Prostate gland (tissue), 2 donors: ENCODE results near the gene IGFL3. TPM values are rescaled to one million over a fixed set of nuclear protein-coding genes. Genes with fewer than 3 reads are reported as not detected.
A peak's percentile ranks its signal among the peaks of the same experiment; 100 is the strongest.

Source experiments
- DNase-seq: peaks from one replicate; pipeline ENCODE4 v3.0.0-alpha.2; 2019; ENCODE audit warnings: low spot score
- H3K27ac ChIP-seq, 2 donors: fragments of 200-600 bp; sonication (generic); 2 replicates each; pipeline ENCODE4 v1.5.1; 2017 to 2019
- H3K27me3 ChIP-seq: fragments of 200-600 bp; sonication (generic); replicated peaks from 2 replicates; pipeline ENCODE4 v1.5.1; 2019; ENCODE audit not compliant: insufficient read depth
- H3K36me3 ChIP-seq, 2 donors: fragments of 200-600 bp; sonication (generic); 1 replicate in 1 of 2; 2 replicates in 1 of 2; pipeline versions ENCODE4 v1.5.1 to v1.8.1; 2017 to 2019
- H3K4me1 ChIP-seq: fragments of 200-600 bp; sonication (generic); replicated peaks from 2 replicates; pipeline ENCODE4 v1.5.1; 2019
- H3K4me3 ChIP-seq, 2 donors: fragments of 200-600 bp; sonication (generic); 2 replicates each; pipeline ENCODE4 v1.5.1; 2017 to 2019
- H3K9me3 ChIP-seq: fragments of 200-600 bp; sonication (generic); 2 replicates; pipeline ENCODE4 v1.5.1; 2017
- CTCF ChIP-seq, 4 experiments: fragments of 200-600 bp in 2 of 4; fragments of 450-650 bp in 2 of 4; sonication (generic) in 2 of 4; IDR thresholded peaks; 1 replicate in 3 of 4; 2 replicates in 1 of 4; pipeline ENCODE4 v1.5.1; 2016 to 2019; ENCODE audit warnings: antibody characterized with exemption in 4 of 4, mild to moderate bottlenecking in 2 of 4, moderate library complexity in 2 of 4
- POLR2A ChIP-seq: fragments of 450-650 bp; IDR thresholded peaks from one replicate; pipeline ENCODE4 v1.6.1; 2016; ENCODE audit warnings: antibody characterized with exemption, mild to moderate bottlenecking
- POLR2AphosphoS5 ChIP-seq: sonication (generic); formaldehyde crosslinking; IDR thresholded peaks from one replicate; pipeline ENCODE4 v1.6.1; 2017; ENCODE audit warnings: antibody characterized with exemption
- WGBS: methylation state at CpG from one replicate; pipeline ENCODE4 v1.1.5; 2018; 5-methylcytosine and 5-hydroxymethylcytosine counted together
- intact Hi-C: fragments of 100-400 bp; cut with DNase I; formaldehyde crosslinking; loops from one replicate; pipeline ENCODE4 v1.14.2; 2022
- total RNA-seq, 2 donors: library from RNA; depleted of rRNA; stranded (reverse); fragments of >200 nt; gene quantifications; one replicate each; pipeline ENCODE4 v1.1.0, GENCODE V29; 2016

Gene IGFL3
- total RNA-seq, 2 donors from 2014 or later, result not detected

- H3K4me3 ChIP-seq, result no peak overlapping the region
- H3K27me3 ChIP-seq, result no peaks in the 10 kb centered on the region
- intact Hi-C loops, result no loop called here
- no peaks in the 10 kb centered on the region for H3K9me3 ChIP-seq
- no peak overlapping the region for H3K27ac ChIP-seq
- TF ChIP-seq POLR2A (no peak), CTCF (IDR thresholded peaks at IDR 0.05) (no peak), POLR2AphosphoS5 (no peak)
- no peaks in the 10 kb centered on the region for H3K36me3 ChIP-seq
- WGBS, result 25% methylated on average over 1 of the region's 1 CpG
- DNase-seq, result no peak
- H3K4me1 ChIP-seq, result no peaks in the 10 kb centered on the region
Measured at GRCh38 chr19:46085888-46086287, 38.6 kb downstream of the IGFL3 start.

GRCh38 chr19:46082728-46083050, 41.8 kb downstream of the IGFL3 start:
- no peak for DNase-seq
- H3K9me3 ChIP-seq, result no peaks in the 10 kb centered on the region
- H3K27me3 ChIP-seq, result no peaks in the 10 kb centered on the region
- H3K4me1 ChIP-seq, result no peaks in the 10 kb centered on the region
- intact Hi-C loops, result loop anchor here (2.0 kb wide), 2 partner anchors 106 to 182 kb away; no protein-coding TSS in a partner anchor
- no peak overlapping the region for H3K4me3 ChIP-seq
- 43% methylated on average over 2 of the region's 2 CpGs for WGBS
- no peak overlapping the region for H3K27ac ChIP-seq
- H3K36me3 ChIP-seq, result no peaks in the 10 kb centered on the region
- TF ChIP-seq CTCF (IDR thresholded peaks at IDR 0.05) (no peak), POLR2A (no peak), POLR2AphosphoS5 (no peak)

- no peak overlapping the region for H3K4me3 ChIP-seq
- WGBS, result 48% methylated on average over 4 of the region's 4 CpGs
- no peaks in the 10 kb centered on the region for H3K9me3 ChIP-seq
- DNase-seq, result peak; percentile 25
- H3K36me3 ChIP-seq, result no peaks in the 10 kb centered on the region
- intact Hi-C loops, result loop anchor here (2.0 kb wide), 2 partner anchors 107 to 183 kb away; no protein-coding TSS in a partner anchor
- TF ChIP-seq POLR2AphosphoS5 (peak; percentile 42), POLR2A (no peak), CTCF (IDR thresholded peaks at IDR 0.05) (peak; percentile 33 to 81 (median 74))
- H3K27me3 ChIP-seq, result no peaks in the 10 kb centered on the region
- H3K4me1 ChIP-seq, result no peaks in the 10 kb centered on the region
- H3K27ac ChIP-seq, result no peak overlapping the region
Measured at GRCh38 chr19:46081928-46082727, 42.4 kb downstream of the IGFL3 start.

- no peak for DNase-seq
- intact Hi-C loops, result no loop called here
- TF ChIP-seq CTCF (IDR thresholded peaks at IDR 0.05) (no peak), POLR2A (no peak), POLR2AphosphoS5 (no peak)
- 61% methylated on average over 3 of the region's 3 CpGs for WGBS
- Histone ChIP-seq H3K4me3 (no peak overlapping the region), H3K4me1 (no peaks in the 10 kb centered on the region), H3K27me3 (no peaks in the 10 kb centered on the region), H3K36me3 (no peaks in the 10 kb centered on the region), H3K27ac (no peak overlapping the region), H3K9me3 (no peaks in the 10 kb centered on the region)
Measured at GRCh38 chr19:46080561-46080960, 43.9 kb downstream of the IGFL3 start.

- no peak overlapping the region for H3K27ac ChIP-seq
- no peaks in the 10 kb centered on the region for H3K27me3 ChIP-seq
- H3K4me3 ChIP-seq, result no peak overlapping the region
- WGBS, result 59% methylated on average over 7 of the region's 7 CpGs
- no peaks in the 10 kb centered on the region for H3K9me3 ChIP-seq
- intact Hi-C loops, result no loop called here
- TF ChIP-seq POLR2A (no peak), CTCF (IDR thresholded peaks at IDR 0.05) (no peak), POLR2AphosphoS5 (no peak)
- no peak for DNase-seq
- no peaks in the 10 kb centered on the region for H3K4me1 ChIP-seq
- no peaks in the 10 kb centered on the region for H3K36me3 ChIP-seq
Measured at GRCh38 chr19:46079576-46079975, 44.9 kb downstream of the IGFL3 start.
